H9 (cell line): ENCODE measurements around the gene GRB10. TPM values are rescaled to one million over a fixed set of nuclear protein-coding genes. Genes with fewer than 3 reads are reported as not detected.

Experiments
- DNase-seq: peaks from one replicate; pipeline ENCODE4 v3.0.0-alpha.2; 2017
- H2AFZ ChIP-seq: one replicate; pipeline ENCODE4 v1.6.1; 2013; ENCODE audit warnings: mild to moderate bottlenecking, low read length, control low read depth, moderate library complexity
- H2AK5ac ChIP-seq: 2 replicates; pipeline ENCODE4 v1.6.1; 2013; ENCODE audit warnings: low read length, control low read depth, mixed read lengths; ENCODE audit not compliant: insufficient read length
- H2BK120ac ChIP-seq: one replicate; pipeline ENCODE4 v1.6.1; 2013; ENCODE audit warnings: low read depth, mild to moderate bottlenecking, low read length, control low read depth, inconsistent platforms; ENCODE audit not compliant: poor library complexity, severe bottlenecking
- H2BK12ac ChIP-seq: 2 replicates; pipeline ENCODE4 v1.6.1; 2013; ENCODE audit warnings: low read length, control low read depth, mixed read lengths, low read depth; ENCODE audit not compliant: insufficient read length
- H2BK15ac ChIP-seq: 2 replicates; pipeline ENCODE4 v1.6.1; 2013; ENCODE audit warnings: low read depth, low read length, control low read depth
- H2BK20ac ChIP-seq: one replicate; pipeline ENCODE4 v1.6.1; 2013; ENCODE audit warnings: low read depth, mild to moderate bottlenecking, low read length, control low read depth, inconsistent platforms; ENCODE audit not compliant: poor library complexity, severe bottlenecking
- H2BK5ac ChIP-seq: 2 replicates; pipeline ENCODE4 v1.6.1; 2013; ENCODE audit warnings: low read length, control low read depth, mixed read lengths; ENCODE audit not compliant: insufficient read length
- H3K14ac ChIP-seq: 2 replicates; pipeline ENCODE4 v1.6.1; 2013; ENCODE audit warnings: low read length, control low read depth; ENCODE audit not compliant: insufficient read depth
- H3K18ac ChIP-seq: 2 replicates; pipeline ENCODE4 v1.6.1; 2013; ENCODE audit warnings: low read depth, mild to moderate bottlenecking, mixed read lengths, low read length, control low read depth; ENCODE audit not compliant: insufficient read length
- H3K23ac ChIP-seq: 2 replicates; pipeline ENCODE4 v1.6.1; 2013; ENCODE audit warnings: low read length, control low read depth, mixed read lengths, low read depth; ENCODE audit not compliant: insufficient read length
- H3K23me2 ChIP-seq: 2 replicates; pipeline ENCODE4 v1.6.1; 2013; ENCODE audit warnings: low read depth, mild to moderate bottlenecking, mixed read lengths, low read length, control low read depth; ENCODE audit not compliant: insufficient read length, poor library complexity, severe bottlenecking
- H3K27ac ChIP-seq: 2 replicates; pipeline ENCODE4 v1.5.1; 2013; ENCODE audit warnings: low read length, control low read depth, mixed read lengths, low read depth; ENCODE audit not compliant: insufficient read length
- H3K27me3 ChIP-seq: 2 replicates; pipeline ENCODE4 v1.6.1; 2013; ENCODE audit warnings: low read length, control low read depth, inconsistent platforms; ENCODE audit not compliant: insufficient read depth
- H3K4ac ChIP-seq: 2 replicates; pipeline ENCODE4 v1.6.1; 2013; ENCODE audit warnings: low read depth, mild to moderate bottlenecking, control low read depth, inconsistent platforms, low read length, moderate library complexity
- H3K4me1 ChIP-seq: 2 replicates; pipeline ENCODE4 v1.6.1; 2013; ENCODE audit warnings: low read length, control low read depth, inconsistent platforms; ENCODE audit not compliant: insufficient read depth
- H3K4me2 ChIP-seq: 2 replicates; pipeline ENCODE4 v1.6.1; 2013; ENCODE audit warnings: low read length, control low read depth, mixed read lengths; ENCODE audit not compliant: insufficient read length, insufficient read depth
- H3K56ac ChIP-seq: 2 replicates; pipeline ENCODE4 v1.6.1; 2013; ENCODE audit warnings: low read depth, mild to moderate bottlenecking, mixed read lengths, low read length, control low read depth; ENCODE audit not compliant: insufficient read length
- H3K79me1 ChIP-seq: 2 replicates; pipeline ENCODE4 v1.6.1; 2013; ENCODE audit warnings: low read depth, mild to moderate bottlenecking, moderate library complexity, low read length, control low read depth, inconsistent platforms; ENCODE audit not compliant: insufficient read depth, poor library complexity, severe bottlenecking
- H3K79me2 ChIP-seq: 2 replicates; pipeline ENCODE4 v1.6.1; 2013; ENCODE audit warnings: low read length, control low read depth, inconsistent platforms; ENCODE audit not compliant: insufficient read depth
- H3K9ac ChIP-seq: 2 replicates; pipeline ENCODE4 v1.6.1; 2013; ENCODE audit warnings: low read length, control low read depth, mixed read lengths; ENCODE audit not compliant: insufficient read length; ENCODE audit errors: extremely low read depth
- H3K9me3 ChIP-seq: one replicate; pipeline ENCODE4 v1.6.1; 2013; ENCODE audit warnings: low read depth, low read length, inconsistent platforms; ENCODE audit not compliant: control insufficient read depth
- H3T11ph ChIP-seq: one replicate; pipeline ENCODE4 v1.6.1; 2013; ENCODE audit warnings: mild to moderate bottlenecking, low read length, control low read depth, inconsistent platforms
- H4K20me1 ChIP-seq: one replicate; pipeline ENCODE4 v1.6.1; 2013; ENCODE audit not compliant: control insufficient read depth, insufficient read length, insufficient read depth
- H4K5ac ChIP-seq: 2 replicates; pipeline ENCODE4 v1.6.1; 2013; ENCODE audit warnings: low read depth, mild to moderate bottlenecking, mixed read lengths, low read length, control low read depth; ENCODE audit not compliant: insufficient read length
- H4K8ac ChIP-seq: replicated peaks from 2 replicates; pipeline ENCODE4 v1.6.1; 2013; ENCODE audit warnings: low read length, control low read depth, mixed read lengths, low read depth; ENCODE audit not compliant: insufficient read length
- H4K91ac ChIP-seq: 2 replicates; pipeline ENCODE4 v1.6.1; 2013; ENCODE audit warnings: low read depth, mild to moderate bottlenecking, moderate library complexity, mixed read lengths, low read length, control low read depth; ENCODE audit not compliant: insufficient read length
- H3K27ac Mint-ChIP-seq, 3 experiments: 2 replicates in 2 of 3; 3 replicates in 1 of 3; pipeline ENCODE4 v1.8.0; 2020 to 2021; ENCODE audit warnings: mixed read lengths in 3 of 3, mild to moderate bottlenecking in 1 of 3, moderate library complexity in 1 of 3
- H3K27me3 Mint-ChIP-seq: 2 replicates; pipeline ENCODE4 v1.8.0; 2021; ENCODE audit warnings: low read depth, mild to moderate bottlenecking, moderate library complexity, mixed read lengths
- H3K36me3 Mint-ChIP-seq, 3 experiments: 2 replicates in 2 of 3; 3 replicates in 1 of 3; pipeline ENCODE4 v1.8.0; 2020 to 2021; ENCODE audit warnings: low read depth in 3 of 3, mixed read lengths in 3 of 3; ENCODE audit not compliant: insufficient read depth in 1 of 3
- H3K4me1 Mint-ChIP-seq, 2 experiments: 2 replicates each; pipeline ENCODE4 v1.8.0; 2020; ENCODE audit warnings: mixed read lengths in 2 of 2
- H3K4me3 Mint-ChIP-seq, 2 experiments: 2 replicates in 1 of 2; 3 replicates in 1 of 2; pipeline ENCODE4 v1.8.0; 2020 to 2021; ENCODE audit warnings: mild to moderate bottlenecking in 2 of 2, mixed read lengths in 2 of 2, moderate library complexity in 1 of 2
- H3K9me3 Mint-ChIP-seq, 2 experiments: 2 replicates in 1 of 2; 3 replicates in 1 of 2; pipeline ENCODE4 v1.8.0; 2020; ENCODE audit warnings: mild to moderate bottlenecking in 2 of 2, mixed read lengths in 2 of 2, moderate library complexity in 1 of 2
- WGBS: extraction: QIAGEN DNeasy Blood & Tissue Kit; methylation state at CpG from one replicate; pipeline ENCODE4 v1.1.7; 2013; ENCODE audit warnings: missing lambda C conversion rate, low lambda C conversion rate, mixed read lengths; ENCODE audit not compliant: insufficient read length; ENCODE audit errors: extremely low coverage; 5-methylcytosine and 5-hydroxymethylcytosine counted together
- total RNA-seq: library from RNA; stranded (reverse); gene quantifications from 2 replicates; pipeline ENCODE4 v1.2.1, GENCODE V29; 2021
- TF ChIP-seq, protein P1 (sequence below): fragments of 200-600 bp; sonication (generic); conservative IDR thresholded peaks from 3 replicates; pipeline ENCODE4 v1.8.0; 2021; ENCODE audit warnings: antibody characterized with exemption, mild to moderate bottlenecking

GRB10 gene
- total RNA-seq, 1 experiment from 2014 or later = 108 TPM

DNA sequence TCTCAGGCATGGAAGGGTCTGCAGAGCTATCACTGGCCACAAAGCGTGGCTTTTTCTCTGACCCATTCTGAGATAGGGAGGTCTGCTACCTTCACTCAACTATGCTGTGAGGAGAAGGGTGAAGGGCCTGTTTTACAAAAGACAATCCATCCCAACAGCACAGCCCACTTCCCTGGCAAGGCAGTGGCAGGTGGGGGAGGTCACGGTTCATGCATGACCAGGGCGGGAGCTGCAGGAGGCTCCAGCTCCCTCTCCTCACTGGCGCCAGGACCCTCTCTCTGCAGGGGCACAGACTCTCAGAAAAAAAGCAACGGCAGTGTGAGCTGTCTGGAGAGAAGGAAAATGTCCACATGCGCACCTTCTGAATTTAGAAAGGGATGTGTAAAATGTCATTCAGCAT lies 28.5 kb downstream of the GRB10 start:
- Histone ChIP-seq H2BK120ac (no peak overlapping the region), H3K9me3 (no peaks in the 10 kb centered on the region), H3K27me3 (no peaks in the 10 kb centered on the region), H4K8ac (no peak overlapping the region), H3K23ac (no peak overlapping the region), H3K18ac (no peak overlapping the region), H3T11ph (no peak overlapping the region), H4K5ac (no peak overlapping the region), H2BK15ac (no peak overlapping the region), H3K4me2 (no peak overlapping the region), H3K27ac (no peak overlapping the region), H2BK12ac (no peak overlapping the region), H3K79me1 (no peaks in the 10 kb centered on the region), H2BK5ac (no peak overlapping the region), H3K23me2 (no peaks in the 10 kb centered on the region), H4K20me1 (no peaks in the 10 kb centered on the region), H2AK5ac (no peak overlapping the region), H3K4ac (no peak overlapping the region), H2BK20ac (no peak overlapping the region), H4K91ac (no peak overlapping the region), H3K9ac (no peak overlapping the region), H3K14ac (no peak overlapping the region), H3K79me2 (peaks cover 22% of the 10 kb centered on the region; the same call in 1 of the 2 replicates), H2AFZ (no peak overlapping the region), H3K4me1 (no peaks in the 10 kb centered on the region), H3K56ac (no peak overlapping the region)
- TF ChIP-seq, protein P1, sequence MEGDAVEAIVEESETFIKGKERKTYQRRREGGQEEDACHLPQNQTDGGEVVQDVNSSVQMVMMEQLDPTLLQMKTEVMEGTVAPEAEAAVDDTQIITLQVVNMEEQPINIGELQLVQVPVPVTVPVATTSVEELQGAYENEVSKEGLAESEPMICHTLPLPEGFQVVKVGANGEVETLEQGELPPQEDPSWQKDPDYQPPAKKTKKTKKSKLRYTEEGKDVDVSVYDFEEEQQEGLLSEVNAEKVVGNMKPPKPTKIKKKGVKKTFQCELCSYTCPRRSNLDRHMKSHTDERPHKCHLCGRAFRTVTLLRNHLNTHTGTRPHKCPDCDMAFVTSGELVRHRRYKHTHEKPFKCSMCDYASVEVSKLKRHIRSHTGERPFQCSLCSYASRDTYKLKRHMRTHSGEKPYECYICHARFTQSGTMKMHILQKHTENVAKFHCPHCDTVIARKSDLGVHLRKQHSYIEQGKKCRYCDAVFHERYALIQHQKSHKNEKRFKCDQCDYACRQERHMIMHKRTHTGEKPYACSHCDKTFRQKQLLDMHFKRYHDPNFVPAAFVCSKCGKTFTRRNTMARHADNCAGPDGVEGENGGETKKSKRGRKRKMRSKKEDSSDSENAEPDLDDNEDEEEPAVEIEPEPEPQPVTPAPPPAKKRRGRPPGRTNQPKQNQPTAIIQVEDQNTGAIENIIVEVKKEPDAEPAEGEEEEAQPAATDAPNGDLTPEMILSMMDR = no peak
- Mint-ChIP-seq H3K27me3 (no peaks in the 10 kb centered on the region), H3K27ac (no peak overlapping the region), H3K4me3 (no peak overlapping the region), H3K4me1 (peaks cover 18 to 48% of the 10 kb centered on the region in 2 experiments), H3K36me3 (peaks cover 9 to 28% (median 18%) of the 10 kb centered on the region in 3 experiments; a peak in 4 of 7 replicates), H3K9me3 (no peaks in the 10 kb centered on the region)
- no CpG with 5 or more reads among the region's 6 CpGs for WGBS
- no peak for DNase-seq
